Uterus (tissue), 2 donors: Measurements from ENCODE around the gene PML.

Experiments used
- POLR2A ChIP-seq, 2 donors: fragments of 450-650 bp; IDR thresholded peaks; one replicate each; pipeline ENCODE4 v1.6.1; 2016; ENCODE audit warnings: antibody characterized with exemption in 2 of 2, mild to moderate bottlenecking in 1 of 2, moderate library complexity in 1 of 2
- TF ChIP-seq, protein P1 (sequence below), 4 experiments: fragments of 200-600 bp in 2 of 4; fragments of 450-650 bp in 2 of 4; sonication (generic) in 2 of 4; IDR thresholded peaks; one replicate each; pipeline ENCODE4 v1.5.1; 2016 to 2019; ENCODE audit warnings: antibody characterized with exemption in 4 of 4, mild to moderate bottlenecking in 2 of 4, moderate library complexity in 1 of 4

DNA sequence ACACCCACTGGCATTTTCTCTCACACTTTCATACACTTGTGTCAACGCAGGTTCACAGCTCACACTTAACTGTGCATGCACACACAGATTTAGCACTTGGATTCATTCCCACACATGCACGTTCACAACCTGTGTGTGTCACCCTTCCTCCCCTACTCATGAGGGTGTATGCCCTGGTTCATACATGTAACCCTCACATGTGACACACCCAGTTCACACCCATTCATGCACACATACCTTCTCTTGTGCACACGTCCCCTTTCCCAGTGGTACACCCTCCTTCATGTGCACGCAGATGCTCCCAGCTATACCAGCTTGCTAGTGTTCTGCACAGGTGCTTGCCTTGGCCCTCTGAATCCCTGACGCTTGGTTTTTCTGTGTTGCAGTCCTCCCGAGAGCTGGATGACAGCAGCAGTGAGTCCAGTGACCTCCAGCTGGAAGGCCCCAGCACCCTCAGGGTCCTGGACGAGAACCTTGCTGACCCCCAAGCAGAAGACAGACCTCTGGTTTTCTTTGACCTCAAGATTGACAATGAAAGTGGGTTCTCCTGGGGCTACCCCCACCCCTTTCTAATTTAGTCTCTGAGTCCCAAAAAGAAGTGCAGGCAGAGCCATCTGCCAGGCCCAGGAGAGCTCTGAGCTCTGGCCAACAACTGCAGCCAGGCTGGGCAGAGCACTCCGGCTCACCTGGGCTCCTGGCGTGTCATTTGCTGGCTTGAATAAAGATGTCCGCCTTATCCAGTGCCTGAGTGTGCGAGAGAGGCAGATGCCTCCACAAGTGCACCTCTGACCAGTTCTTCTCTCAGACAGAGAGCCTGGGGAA lies 48.3 kb downstream of the PML start:
- TF ChIP-seq, protein P1, sequence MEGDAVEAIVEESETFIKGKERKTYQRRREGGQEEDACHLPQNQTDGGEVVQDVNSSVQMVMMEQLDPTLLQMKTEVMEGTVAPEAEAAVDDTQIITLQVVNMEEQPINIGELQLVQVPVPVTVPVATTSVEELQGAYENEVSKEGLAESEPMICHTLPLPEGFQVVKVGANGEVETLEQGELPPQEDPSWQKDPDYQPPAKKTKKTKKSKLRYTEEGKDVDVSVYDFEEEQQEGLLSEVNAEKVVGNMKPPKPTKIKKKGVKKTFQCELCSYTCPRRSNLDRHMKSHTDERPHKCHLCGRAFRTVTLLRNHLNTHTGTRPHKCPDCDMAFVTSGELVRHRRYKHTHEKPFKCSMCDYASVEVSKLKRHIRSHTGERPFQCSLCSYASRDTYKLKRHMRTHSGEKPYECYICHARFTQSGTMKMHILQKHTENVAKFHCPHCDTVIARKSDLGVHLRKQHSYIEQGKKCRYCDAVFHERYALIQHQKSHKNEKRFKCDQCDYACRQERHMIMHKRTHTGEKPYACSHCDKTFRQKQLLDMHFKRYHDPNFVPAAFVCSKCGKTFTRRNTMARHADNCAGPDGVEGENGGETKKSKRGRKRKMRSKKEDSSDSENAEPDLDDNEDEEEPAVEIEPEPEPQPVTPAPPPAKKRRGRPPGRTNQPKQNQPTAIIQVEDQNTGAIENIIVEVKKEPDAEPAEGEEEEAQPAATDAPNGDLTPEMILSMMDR (IDR thresholded peaks at IDR 0.05): no peak
- no peak for TF ChIP-seq POLR2A (IDR thresholded peaks at IDR 0.05)
